GM18951 (cell line): ENCODE data around the gene FAM193B.

Experiments used
- POLR2A ChIP-seq: IDR thresholded peaks from 4 replicates; pipeline ENCODE4 v1.6.1; 2011; ENCODE audit warnings: mild to moderate bottlenecking; ENCODE audit not compliant: insufficient read length, insufficient read depth; ENCODE audit errors: extremely low read depth
- in situ Hi-C: fragments of 300-500 bp; cut with MboI; formaldehyde crosslinking; loops from one replicate; pipeline ENCODE4 v1.12.0; 2022; ENCODE audit warnings: low sequenced_read_pairs, mixed read lengths, inconsistent platforms; ENCODE audit not compliant: unreplicated experiment

FAM193B gene

GRCh38 chr5:177557796-177558195 lies 3.4 kb upstream of the FAM193B start:
- no peak for TF ChIP-seq POLR2A

DNA sequence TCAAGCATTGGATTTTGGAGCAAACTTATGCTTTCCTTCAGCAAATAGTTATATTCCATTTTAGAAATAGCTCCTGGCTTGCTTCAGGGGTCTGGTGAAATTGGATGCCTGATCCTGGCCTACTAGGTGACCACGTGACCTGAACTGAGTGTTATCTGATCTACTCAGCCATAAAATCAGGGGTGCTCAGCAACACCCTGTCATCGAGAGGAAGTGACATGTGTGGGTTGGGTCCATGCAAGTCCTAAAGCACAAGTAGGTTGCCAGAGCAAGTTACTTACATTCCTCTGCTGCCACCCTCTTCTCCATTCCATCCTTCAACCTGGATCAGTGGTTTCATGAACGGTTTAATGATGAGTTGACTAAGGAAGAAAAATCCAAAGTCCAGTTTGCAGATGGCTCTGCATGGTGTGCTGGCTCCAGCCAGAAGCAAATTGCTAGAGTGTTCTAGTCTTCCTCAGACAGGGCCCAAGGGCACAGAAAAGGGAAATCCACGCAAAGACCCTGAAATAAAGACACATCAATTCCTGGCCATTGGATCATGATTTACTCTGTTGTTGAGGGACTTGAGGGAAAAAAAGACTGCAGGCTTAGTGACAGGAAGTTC lies 2.8 kb upstream of the FAM193B start:
- in situ Hi-C loops = no loop called here
- TF ChIP-seq POLR2A = no peak

More at GRCh38 chr5:177557796-177558195, 3.4 kb upstream of the FAM193B start:
- in situ Hi-C loops = no loop called here

GRCh38 chr5:177555665-177556064 lies 1.3 kb upstream of the FAM193B start:
- TF ChIP-seq POLR2A = no peak
- in situ Hi-C loops = no loop called here

GRCh38 chr5:177555228-177555627 lies 865 bp upstream of the FAM193B start:
- no peak for TF ChIP-seq POLR2A
- in situ Hi-C loops = no loop called here

GRCh38 chr5:177553671-177554429 lies 513 bp downstream of the FAM193B start:
- in situ Hi-C loops = no loop called here
- TF ChIP-seq POLR2A = no peak

DNA sequence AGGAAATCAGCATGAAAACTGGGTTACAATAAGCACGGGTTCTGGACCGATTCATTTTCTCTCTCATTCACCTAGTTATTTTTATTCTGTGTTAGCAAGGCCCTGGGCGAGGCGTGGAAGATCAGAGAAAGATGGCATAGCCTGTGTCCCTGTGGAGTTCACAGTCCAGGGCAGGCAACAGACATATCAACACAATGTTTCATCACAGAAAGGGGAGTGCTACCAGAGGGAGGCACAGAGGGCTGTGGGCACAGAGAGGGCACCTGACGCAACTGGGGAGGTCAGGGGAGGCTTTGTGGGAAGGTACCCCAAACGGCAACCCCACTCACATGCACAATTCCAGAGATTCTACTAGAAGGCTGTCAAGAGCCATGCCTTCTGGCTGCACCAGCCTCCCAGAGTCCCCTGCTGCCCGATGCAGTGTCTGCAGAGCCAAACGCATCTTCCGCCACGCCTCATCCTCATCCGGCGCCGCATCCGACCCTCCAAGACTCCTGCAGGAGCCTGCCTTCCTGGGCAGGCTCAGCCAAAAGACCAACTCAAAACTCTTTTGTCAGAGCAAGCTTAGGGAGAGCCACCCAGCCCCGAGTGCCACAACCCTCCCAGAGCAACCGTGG lies 1.4 kb downstream of the FAM193B start:
- in situ Hi-C loops = no loop called here
- TF ChIP-seq POLR2A = no peak

GRCh38 chr5:177550122-177550521 lies 4.2 kb downstream of the FAM193B start:
- TF ChIP-seq POLR2A = no peak
- in situ Hi-C loops = no loop called here

GRCh38 chr5:177548495-177548894 lies 5.9 kb downstream of the FAM193B start:
- in situ Hi-C loops = no loop called here

GRCh38 chr5:177547736-177548135 lies 6.6 kb downstream of the FAM193B start:
- no peak for TF ChIP-seq POLR2A
- in situ Hi-C loops = no loop called here

More at GRCh38 chr5:177548495-177548894, 5.9 kb downstream of the FAM193B start:
- TF ChIP-seq POLR2A = no peak

GRCh38 chr5:177546258-177546741 lies 8.1 kb downstream of the FAM193B start:
- TF ChIP-seq POLR2A = no peak
- in situ Hi-C loops = no loop called here

DNA sequence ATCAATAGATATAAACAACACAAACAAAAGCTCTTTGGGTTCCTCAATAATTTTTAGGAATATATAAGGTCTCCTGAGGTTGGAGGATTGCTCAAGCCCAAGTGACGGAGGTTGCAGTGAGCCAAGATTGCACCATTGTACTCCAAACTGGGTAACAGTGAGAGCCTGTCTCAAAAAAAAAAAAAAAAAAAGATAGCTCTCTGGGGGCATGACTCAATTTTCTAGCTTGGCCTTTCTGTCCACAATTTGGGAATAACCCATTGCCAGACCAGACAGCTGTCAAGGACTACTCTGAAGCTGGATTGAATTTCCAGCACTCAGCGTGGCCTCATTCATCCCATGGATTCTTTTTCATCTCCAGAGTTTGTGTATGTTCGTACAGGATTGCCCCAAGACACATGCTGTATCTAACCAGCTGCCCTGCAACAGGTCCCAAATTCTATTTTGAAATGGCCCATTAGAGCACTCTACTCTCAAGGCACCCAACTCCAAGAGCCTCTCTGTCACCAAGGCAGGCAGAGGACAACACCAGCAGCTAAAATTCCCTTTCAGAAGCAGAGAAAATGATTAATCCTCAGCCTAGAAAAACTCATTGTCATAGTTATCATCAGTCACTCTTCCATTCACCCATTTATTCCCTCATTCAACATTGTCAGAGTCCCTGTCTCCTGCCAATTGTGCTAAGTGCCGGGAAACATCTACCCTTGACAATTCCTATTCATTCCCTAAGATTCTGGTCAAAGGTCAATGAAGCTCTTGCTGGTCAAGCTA lies 8.7 kb downstream of the FAM193B start:
- in situ Hi-C loops = no loop called here
- no peak for TF ChIP-seq POLR2A

DNA sequence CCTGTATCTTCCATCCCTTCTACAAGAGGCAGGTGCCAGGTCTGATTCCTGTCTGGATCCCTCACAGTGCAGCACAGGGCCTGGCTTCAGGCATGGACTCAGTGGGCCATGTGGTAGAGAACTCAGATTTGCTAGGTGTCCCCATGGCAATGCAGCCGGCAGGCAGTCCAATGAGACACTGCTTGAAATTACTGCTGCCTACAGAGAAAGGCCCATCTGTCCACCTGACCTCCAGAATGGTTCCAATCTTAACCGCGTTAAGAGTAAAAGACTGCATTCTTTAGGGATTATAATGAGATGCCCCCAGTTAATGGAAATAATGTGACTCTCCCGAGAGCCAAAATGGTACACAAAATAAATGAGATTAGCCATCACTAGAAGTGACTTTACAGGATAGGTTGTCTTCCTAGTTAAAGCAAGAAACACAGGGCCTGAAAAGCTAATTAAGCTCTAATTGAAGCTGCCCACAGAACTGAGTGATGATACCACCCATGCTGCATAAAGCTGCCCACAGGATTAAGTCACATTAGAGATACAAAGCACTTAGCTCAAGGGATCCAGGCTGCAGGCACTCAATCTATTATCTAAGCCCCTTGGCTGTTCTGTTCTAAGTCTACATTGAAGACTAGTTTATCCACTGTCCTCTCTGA lies 11.4 kb downstream of the FAM193B start:
- in situ Hi-C loops = no loop called here
- no peak for TF ChIP-seq POLR2A
